GM21528 (cell line): ENCODE results near the gene NDUFS7.
A peak's percentile ranks its signal among the peaks of the same experiment; 100 is the strongest.

Experiments
- ATAC-seq: cut with Tn5 transposase; IDR thresholded peaks from one replicate; pipeline ENCODE4 v1.9.1; 2021; ENCODE audit warnings: mild to moderate bottlenecking, moderate library complexity; ENCODE audit not compliant: unreplicated experiment, low FRiP score

The NDUFS7 gene

GRCh38 chr19:1383312-1384084, at the start of gene NDUFS7:
TSS of gene NDUFS7 (plus strand) at chr19:1383907. CDS start at chr19:1383927, 20 bp downstream.
- peak; percentile 63 for ATAC-seq

GRCh38 chr19:1336079-1336684, 47.5 kb upstream of the NDUFS7 start:
- ATAC-seq = no peak

DNA sequence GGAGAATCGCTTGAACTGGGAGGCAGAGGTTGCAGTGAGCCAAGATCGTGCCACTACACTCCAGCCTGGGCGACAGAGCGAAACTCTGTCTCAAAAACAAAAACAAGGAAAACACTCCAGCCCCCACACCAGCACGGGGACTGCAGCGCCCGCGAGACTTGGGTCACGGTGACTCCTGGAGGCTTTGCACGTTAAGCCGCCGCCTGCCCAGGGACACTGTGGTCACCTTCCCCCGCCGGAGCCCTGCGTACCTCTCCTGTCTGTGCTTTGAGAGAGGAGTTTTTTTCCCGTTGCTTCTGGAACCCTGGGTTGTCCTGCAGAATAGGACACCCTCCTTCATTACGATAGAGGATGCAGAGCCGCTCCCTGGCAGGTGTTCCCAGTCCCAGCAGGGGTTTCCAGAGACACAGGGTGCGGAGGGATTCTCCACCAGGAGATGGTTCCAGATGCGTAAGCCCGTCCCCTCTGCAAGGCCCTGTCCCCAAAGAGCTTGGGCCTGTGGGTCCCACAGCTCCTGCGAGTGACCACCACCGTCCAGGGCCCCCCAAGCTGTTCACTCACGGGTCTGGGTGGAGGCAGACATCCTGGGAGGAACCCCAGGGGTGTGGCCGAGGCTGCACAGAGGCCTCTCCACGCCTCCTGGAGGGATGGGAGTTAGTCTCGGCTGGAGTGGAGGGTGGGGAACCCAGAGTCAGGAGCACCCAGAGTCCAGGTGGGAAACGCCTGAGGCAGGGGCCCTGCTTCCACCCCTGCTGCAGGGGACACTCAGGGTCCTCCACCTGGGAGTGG, 42.8 kb upstream of the NDUFS7 start:
- ATAC-seq = no peak

DNA sequence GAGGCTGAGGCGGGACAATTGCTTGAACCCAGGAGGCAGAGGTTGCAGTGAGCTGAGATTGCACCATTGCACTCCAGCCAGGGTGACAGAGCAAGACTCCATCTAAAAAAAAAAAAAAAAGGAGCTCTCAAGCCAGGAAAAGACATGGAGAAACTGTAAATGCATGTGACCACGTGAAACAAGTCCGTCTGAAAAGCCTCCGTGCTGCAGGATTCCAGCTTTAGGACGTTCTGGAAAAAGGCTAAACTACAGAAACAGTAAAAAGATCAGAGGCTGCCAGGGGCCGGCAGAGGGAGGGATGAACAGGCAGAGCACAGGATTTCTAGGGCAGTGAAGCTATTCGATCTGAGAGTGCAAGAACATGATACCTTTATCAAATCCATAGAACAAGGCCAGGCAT, 40.7 kb upstream of the NDUFS7 start:
- no peak for ATAC-seq

DNA sequence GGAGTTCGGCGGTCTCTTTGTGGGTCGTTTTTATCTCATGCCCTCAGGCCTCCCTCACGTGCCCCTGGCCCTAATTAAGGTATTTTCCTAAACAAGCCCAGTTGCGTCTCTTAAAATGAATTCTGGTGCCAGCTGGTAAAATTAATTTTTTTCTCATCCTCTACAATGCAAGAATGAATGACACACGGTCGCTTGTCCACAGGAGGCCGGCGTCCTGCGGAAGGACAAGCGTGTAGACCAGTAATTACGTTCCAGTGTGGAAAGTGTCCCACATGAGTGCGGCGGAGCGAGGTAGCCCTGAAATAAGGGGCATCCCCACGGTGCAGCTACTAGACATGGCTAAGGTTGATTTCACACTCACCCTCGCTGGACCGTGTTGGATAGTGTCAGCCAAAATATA, 34.5 kb upstream of the NDUFS7 start:
- ATAC-seq = no peak

DNA sequence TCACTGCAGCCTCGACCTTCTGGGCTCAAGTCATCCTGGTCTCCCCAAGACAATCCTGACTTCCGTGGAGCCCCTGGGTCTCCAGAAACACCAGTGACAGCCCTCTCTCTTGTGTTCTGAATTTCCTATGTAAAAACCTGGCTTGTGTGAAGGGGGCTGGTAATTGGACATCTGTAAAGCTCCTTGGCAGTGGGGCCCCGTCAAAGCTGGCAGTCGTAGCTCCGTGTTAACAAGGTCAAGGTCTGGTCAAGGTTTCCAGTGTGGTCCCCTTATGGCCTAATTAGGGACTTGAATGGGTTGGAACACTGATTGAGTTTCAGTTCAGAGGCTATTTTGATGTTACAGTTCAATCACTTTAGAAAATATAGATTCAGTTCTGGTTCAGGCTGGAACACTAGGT, 32.8 kb upstream of the NDUFS7 start:
- ATAC-seq = no peak

DNA sequence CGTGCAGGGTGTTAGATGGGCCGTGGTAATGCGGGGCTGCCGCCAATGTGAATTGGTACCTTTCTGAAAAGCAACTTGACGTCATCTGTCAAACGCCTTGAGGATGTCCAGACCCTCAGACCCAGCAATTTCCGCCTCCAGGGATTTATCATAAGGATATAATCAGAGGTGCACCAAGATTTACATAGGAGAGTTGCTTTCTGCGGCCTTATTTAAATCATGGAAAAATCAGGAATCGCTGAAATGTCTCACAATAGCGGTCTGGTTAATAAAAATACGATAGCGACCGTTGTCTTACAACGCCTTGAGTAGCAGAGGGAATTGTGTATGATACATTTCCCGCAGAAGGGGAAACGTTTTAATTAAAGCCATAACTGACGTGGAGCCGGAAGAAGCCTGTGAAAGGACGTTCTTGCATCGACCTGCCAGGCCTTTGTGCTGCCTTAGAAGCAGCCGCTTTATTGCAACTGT, 32.3 kb upstream of the NDUFS7 start:
- no peak for ATAC-seq

DNA sequence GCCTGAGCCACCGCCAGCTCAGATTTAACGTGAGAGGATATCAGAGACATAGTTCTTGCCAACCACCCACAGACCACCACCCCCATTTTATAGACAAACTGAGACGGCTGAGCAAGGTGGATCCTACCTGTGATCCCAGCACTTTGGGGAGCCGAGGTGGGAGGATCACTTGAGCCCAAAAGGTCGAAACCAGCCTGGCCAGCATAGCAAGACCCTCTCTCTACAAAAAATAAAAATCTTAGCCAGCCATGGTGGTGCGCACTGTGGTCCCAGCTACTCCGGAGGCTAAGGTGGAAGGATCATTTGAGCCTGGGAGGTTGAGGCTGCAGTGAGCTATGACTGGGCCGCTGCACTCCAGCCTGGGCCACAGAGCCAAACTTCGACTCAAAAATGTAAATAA, 30.6 kb upstream of the NDUFS7 start:
- ATAC-seq = no peak

DNA sequence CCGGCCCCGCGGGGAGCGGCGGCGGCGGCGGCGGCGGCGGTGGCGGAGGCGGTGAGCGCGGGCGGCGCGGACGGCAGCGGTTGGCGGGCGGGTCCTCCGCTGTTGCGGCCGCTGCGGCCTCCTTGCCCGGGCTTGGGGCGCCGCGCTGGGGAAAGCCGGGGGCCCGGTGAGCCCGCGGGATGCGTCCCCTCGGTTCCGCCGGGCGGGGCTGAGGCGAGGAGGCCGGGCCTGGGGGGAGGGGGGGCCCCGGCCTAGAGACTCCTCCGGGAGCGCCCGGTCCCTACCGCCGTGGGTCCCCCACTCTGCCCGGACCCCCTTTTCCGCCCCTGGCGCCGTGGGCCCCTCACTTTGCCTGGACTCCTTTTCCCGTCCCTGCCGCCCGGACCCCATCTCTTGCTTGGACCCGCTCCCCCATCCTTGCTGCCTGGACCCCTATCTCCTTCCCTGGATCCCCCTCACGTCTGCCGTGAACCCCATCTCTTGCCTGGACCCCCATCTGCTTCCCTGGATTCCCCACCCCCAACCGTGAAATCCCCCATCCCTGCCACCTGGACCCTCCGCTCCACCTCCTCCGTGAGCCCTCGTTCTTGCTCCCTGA, 28.6 kb upstream of the NDUFS7 start:
- ATAC-seq = no peak

- no peak for ATAC-seq
Observed at GRCh38 chr19:1355568-1356507, 27.9 kb upstream of the NDUFS7 start.

DNA sequence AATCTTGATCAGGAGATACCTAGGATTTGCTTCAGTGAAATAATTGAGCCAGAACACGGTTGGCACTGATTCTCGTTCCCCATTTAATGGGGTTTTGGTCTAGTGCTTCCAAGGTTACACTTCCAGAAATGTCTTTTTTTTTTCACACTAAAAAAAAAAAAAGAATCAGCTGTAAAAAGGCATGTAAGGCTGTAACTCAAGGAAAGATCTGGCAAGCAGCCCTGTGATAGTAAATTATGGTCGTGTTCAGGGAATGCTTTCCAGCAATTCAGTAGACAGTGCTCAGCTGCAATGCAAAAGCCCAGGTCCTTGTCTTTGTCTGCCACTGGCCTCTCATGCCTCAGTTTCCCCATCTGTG, 27.2 kb upstream of the NDUFS7 start:
- ATAC-seq = no peak

DNA sequence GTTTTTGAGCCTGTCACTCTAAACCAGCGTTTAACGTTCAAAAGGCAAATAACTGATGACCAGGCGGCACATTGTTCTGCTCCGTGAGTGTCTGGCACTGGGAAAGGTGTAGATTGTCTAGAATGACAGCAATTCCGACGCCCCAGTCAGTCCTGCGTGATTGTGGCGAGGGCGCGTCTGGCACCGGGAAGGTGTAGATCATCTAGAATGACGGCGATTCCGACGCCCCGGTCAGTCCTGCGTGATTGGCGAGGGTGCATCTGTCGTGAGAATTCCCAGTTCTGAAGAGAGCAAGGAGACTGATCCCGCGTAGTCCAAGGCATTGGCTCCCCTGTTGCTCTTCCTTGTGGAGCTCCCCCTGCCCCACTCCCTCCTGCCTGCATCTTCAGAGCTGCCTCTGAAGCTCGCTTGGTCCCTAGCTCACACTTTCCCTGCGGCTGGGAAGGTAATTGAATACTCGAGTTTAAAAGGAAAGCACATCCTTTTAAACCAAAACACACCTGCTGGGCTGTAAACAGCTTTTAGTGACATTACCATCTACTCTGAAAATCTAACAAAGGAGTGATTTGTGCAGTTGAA, 26.1 kb upstream of the NDUFS7 start:
- no peak for ATAC-seq

DNA sequence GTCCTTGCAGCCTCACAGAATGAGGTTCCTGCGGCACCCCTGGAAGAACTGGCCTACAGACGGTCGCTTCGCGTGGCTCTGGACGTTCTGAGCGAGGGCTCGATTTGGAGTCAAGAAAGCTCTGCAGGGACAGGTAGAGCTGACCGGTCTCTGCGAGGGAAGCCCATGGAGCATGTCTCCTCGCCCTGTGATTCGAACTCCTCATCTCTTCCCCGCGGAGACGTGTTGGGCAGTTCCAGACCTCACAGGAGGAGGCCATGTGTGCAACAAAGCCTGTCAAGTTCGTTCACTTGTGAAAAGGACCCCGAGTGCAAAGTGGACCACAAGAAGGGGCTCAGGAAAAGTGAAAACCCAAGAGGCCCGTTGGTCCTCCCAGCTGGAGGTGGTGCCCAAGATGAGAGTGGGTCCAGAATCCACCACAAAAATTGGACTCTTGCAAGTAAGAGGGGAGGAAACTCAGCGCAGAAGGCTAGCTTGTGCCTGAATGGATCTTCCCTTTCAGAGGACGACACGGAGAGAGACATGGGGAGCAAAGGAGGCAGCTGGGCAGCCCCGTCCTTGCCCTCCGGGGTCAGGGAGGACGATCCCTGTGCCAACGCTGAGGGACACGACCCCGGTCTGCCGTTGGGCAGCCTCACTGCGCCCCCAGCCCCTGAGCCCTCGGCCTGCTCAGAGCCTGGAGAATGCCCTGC, 23.4 kb upstream of the NDUFS7 start:
- no peak for ATAC-seq

GRCh38 chr19:1360818-1361461, 22.8 kb upstream of the NDUFS7 start:
- ATAC-seq = no peak

- no peak for ATAC-seq
Observed at GRCh38 chr19:1361601-1362386, 21.9 kb upstream of the NDUFS7 start.

- no peak for ATAC-seq
Observed at GRCh38 chr19:1362387-1363257, 21.1 kb upstream of the NDUFS7 start.

GRCh38 chr19:1363599-1363998, 20.1 kb upstream of the NDUFS7 start:
- no peak for ATAC-seq
